Lower leg skin (tissue), 3 donors: Measurements from ENCODE around the gene LOXL4.

Experiments used
- CTCF ChIP-seq, 3 donors: fragments of 450-650 bp; IDR thresholded peaks; one replicate each; pipeline ENCODE4 v1.5.1; 2016; ENCODE audit warnings: antibody characterized with exemption in 3 of 3, mild to moderate bottlenecking in 3 of 3, moderate library complexity in 2 of 3
- POLR2A ChIP-seq, 2 donors: fragments of 450-650 bp; IDR thresholded peaks; one replicate each; pipeline ENCODE4 v1.6.1; 2016 to 2017; ENCODE audit warnings: antibody characterized with exemption in 2 of 2, mild to moderate bottlenecking in 1 of 2, moderate library complexity in 1 of 2

GRCh38 chr10:98274562-98274961, 6.6 kb upstream of the LOXL4 start:
- no peak for TF ChIP-seq CTCF (IDR thresholded peaks at IDR 0.05)
- TF ChIP-seq POLR2A (IDR thresholded peaks at IDR 0.05), result no peak
